ENCODE data around the gene GRM8. TPM values are rescaled to one million over a fixed set of nuclear protein-coding genes. Genes with fewer than 3 reads are reported as not detected.

Gene GRM8
- total and polyA plus RNA-seq, 9 of the 15 experiments (the other 6 are each of a cell fraction or from before 2014, with no cell fraction given), result 0.13 TPM; not detected in 7

- TF ChIP-seq HES1 (IDR thresholded peaks at IDR 0.05; ENCODE audit: low read depth) (no peak), TSC22D4 (tag; IDR thresholded peaks at IDR 0.05) (no peak), GTF2B (IDR thresholded peaks at IDR 0.05; ENCODE audit: extremely low read depth, insufficient read length) (no peak), ZNF134 (CRISPR knock-in tag; conservative IDR thresholded peaks at IDR 0.05) (peak; percentile 38; the same call in 1 of the 2 replicates), PHB2 (IDR thresholded peaks at IDR 0.05; ENCODE audit: low read depth) (no peak), ZNF239 (CRISPR knock-in tag; IDR thresholded peaks at IDR 0.05) (no peak), BRD4 (IDR thresholded peaks at IDR 0.05) (peak; percentile 72), IRF2 (CRISPR knock-in tag; IDR thresholded peaks at IDR 0.05) (no peak), BDP1 (IDR thresholded peaks at IDR 0.05; ENCODE audit: insufficient read depth, insufficient read length) (no peak), ZNF384 (IDR thresholded peaks at IDR 0.05; ENCODE audit: low read depth, low read length) (no peak), TAF7 (tag; IDR thresholded peaks at IDR 0.05) (no peak), ZNF143 (CRISPR knock-in tag; IDR thresholded peaks at IDR 0.05) (no peak), HNRNPLL (IDR thresholded peaks at IDR 0.05; ENCODE audit: low read depth, low read length, poor library complexity, severe bottlenecking) (no peak), KDM4B (IDR thresholded peaks at IDR 0.05; ENCODE audit: borderline replicate concordance in 2 of 2, low read depth in 1 of 2) (no peak), ZNF282 (CRISPR knock-in tag; IDR thresholded peaks at IDR 0.05) (no peak), HSF4 (CRISPR knock-in tag; IDR thresholded peaks at IDR 0.05; ENCODE audit: borderline replicate concordance) (no peak), KLF6 (CRISPR knock-in tag; IDR thresholded peaks at IDR 0.05; ENCODE audit: borderline replicate concordance) (no peak)
- TF ChIP-seq, protein P1, sequence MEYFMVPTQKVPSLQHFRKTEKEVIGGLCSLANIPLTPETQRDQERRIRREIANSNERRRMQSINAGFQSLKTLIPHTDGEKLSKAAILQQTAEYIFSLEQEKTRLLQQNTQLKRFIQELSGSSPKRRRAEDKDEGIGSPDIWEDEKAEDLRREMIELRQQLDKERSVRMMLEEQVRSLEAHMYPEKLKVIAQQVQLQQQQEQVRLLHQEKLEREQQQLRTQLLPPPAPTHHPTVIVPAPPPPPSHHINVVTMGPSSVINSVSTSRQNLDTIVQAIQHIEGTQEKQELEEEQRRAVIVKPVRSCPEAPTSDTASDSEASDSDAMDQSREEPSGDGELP (CRISPR knock-in tag; IDR thresholded peaks at IDR 0.05; ENCODE audit: borderline replicate concordance), result peak; percentile 89
- TF ChIP-seq, protein P2, sequence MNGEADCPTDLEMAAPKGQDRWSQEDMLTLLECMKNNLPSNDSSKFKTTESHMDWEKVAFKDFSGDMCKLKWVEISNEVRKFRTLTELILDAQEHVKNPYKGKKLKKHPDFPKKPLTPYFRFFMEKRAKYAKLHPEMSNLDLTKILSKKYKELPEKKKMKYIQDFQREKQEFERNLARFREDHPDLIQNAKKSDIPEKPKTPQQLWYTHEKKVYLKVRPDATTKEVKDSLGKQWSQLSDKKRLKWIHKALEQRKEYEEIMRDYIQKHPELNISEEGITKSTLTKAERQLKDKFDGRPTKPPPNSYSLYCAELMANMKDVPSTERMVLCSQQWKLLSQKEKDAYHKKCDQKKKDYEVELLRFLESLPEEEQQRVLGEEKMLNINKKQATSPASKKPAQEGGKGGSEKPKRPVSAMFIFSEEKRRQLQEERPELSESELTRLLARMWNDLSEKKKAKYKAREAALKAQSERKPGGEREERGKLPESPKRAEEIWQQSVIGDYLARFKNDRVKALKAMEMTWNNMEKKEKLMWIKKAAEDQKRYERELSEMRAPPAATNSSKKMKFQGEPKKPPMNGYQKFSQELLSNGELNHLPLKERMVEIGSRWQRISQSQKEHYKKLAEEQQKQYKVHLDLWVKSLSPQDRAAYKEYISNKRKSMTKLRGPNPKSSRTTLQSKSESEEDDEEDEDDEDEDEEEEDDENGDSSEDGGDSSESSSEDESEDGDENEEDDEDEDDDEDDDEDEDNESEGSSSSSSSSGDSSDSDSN (IDR thresholded peaks at IDR 0.05; ENCODE audit: borderline replicate concordance in 1 of 2, low read depth in 2 of 2, low read length in 2 of 2), result no peak
- TF ChIP-seq, protein P3, sequence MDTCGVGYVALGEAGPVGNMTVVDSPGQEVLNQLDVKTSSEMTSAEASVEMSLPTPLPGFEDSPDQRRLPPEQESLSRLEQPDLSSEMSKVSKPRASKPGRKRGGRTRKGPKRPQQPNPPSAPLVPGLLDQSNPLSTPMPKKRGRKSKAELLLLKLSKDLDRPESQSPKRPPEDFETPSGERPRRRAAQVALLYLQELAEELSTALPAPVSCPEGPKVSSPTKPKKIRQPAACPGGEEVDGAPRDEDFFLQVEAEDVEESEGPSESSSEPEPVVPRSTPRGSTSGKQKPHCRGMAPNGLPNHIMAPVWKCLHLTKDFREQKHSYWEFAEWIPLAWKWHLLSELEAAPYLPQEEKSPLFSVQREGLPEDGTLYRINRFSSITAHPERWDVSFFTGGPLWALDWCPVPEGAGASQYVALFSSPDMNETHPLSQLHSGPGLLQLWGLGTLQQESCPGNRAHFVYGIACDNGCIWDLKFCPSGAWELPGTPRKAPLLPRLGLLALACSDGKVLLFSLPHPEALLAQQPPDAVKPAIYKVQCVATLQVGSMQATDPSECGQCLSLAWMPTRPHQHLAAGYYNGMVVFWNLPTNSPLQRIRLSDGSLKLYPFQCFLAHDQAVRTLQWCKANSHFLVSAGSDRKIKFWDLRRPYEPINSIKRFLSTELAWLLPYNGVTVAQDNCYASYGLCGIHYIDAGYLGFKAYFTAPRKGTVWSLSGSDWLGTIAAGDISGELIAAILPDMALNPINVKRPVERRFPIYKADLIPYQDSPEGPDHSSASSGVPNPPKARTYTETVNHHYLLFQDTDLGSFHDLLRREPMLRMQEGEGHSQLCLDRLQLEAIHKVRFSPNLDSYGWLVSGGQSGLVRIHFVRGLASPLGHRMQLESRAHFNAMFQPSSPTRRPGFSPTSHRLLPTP (IDR thresholded peaks at IDR 0.05; ENCODE audit: borderline replicate concordance, extremely low read depth, insufficient read length), result no peak
Measured at GRCh38 chr7:126700807-126701604, 551.7 kb downstream of the GRM8 start (continued).

Data from K562 (cell line).